Parathyroid adenoma (tissue), 2 donors: Measurements from ENCODE around the gene LCN1.
"Not testable (repeated sequence)": the region's sequence is repeated elsewhere in the genome, so short reads cannot be mapped to it uniquely, and the experiment has no call there.

ENCODE experiments used
- H2AFZ ChIP-seq: fragments of 300-600 bp; sonication (generic); one replicate; pipeline ENCODE4 v1.7.0; 2017; ENCODE audit warnings: antibody characterized with exemption, mild to moderate bottlenecking
- H3K27ac ChIP-seq: fragments of 300-600 bp; sonication (generic); one replicate; pipeline ENCODE4 v1.7.0; 2017
- H3K27me3 ChIP-seq: fragments of 300-600 bp; sonication (generic); one replicate; pipeline ENCODE4 v1.7.0; 2017; ENCODE audit warnings: low read length; ENCODE audit not compliant: control insufficient read depth, insufficient read depth
- H3K36me3 ChIP-seq: fragments of 300-600 bp; sonication (generic); one replicate; pipeline ENCODE4 v1.7.0; 2017; ENCODE audit warnings: low read length; ENCODE audit not compliant: control insufficient read depth, insufficient read depth
- H3K4me1 ChIP-seq: fragments of 300-600 bp; sonication (generic); one replicate; pipeline ENCODE4 v1.7.0; 2017; ENCODE audit warnings: control low read depth
- H3K4me2 ChIP-seq: fragments of 300-600 bp; sonication (generic); one replicate; pipeline ENCODE4 v1.7.0; 2017; ENCODE audit warnings: low read length
- H3K4me3 ChIP-seq: fragments of 300-600 bp; sonication (generic); one replicate; pipeline ENCODE4 v1.7.0; 2017; ENCODE audit warnings: low read depth, low read length
- H3K79me2 ChIP-seq: fragments of 300-600 bp; sonication (generic); one replicate; pipeline ENCODE4 v1.7.0; 2017; ENCODE audit warnings: control low read depth
- H3K9ac ChIP-seq: fragments of 300-600 bp; sonication (generic); one replicate; pipeline ENCODE4 v1.7.0; 2017; ENCODE audit warnings: mild to moderate bottlenecking
- H3K9me3 ChIP-seq: fragments of 300-600 bp; sonication (generic); one replicate; pipeline ENCODE4 v1.7.0; 2017; ENCODE audit warnings: low read length; ENCODE audit not compliant: control insufficient read depth
- CTCF ChIP-seq: fragments of 300-600 bp; sonication (generic); IDR thresholded peaks from one replicate; pipeline ENCODE4 v1.7.0; 2017; ENCODE audit warnings: antibody characterized with exemption, mild to moderate bottlenecking
- donor health status: primary hyperparathyroidism.

LCN1 gene

GRCh38 chr9:135509458-135509857 is 11.8 kb upstream of the LCN1 start:
- no peak for TF ChIP-seq CTCF
- Histone ChIP-seq H2AFZ (no peak overlapping the region), H3K9me3 (no peaks in the 10 kb centered on the region), H3K27me3 (no peaks in the 10 kb centered on the region), H3K79me2 (no peaks in the 10 kb centered on the region), H3K27ac (no peak overlapping the region), H3K4me2 (no peak overlapping the region), H3K4me1 (no peaks in the 10 kb centered on the region), H3K9ac (no peak overlapping the region), H3K4me3 (no peak overlapping the region), H3K36me3 (no peaks in the 10 kb centered on the region)

- Histone ChIP-seq H3K27me3 (no peaks in the 10 kb centered on the region), H3K27ac (no peak overlapping the region), H3K9ac (no peak overlapping the region), H3K9me3 (no peaks in the 10 kb centered on the region), H3K4me1 (no peaks in the 10 kb centered on the region), H3K79me2 (no peaks in the 10 kb centered on the region), H3K4me2 (no peak overlapping the region), H3K4me3 (no peak overlapping the region), H2AFZ (no peak overlapping the region), H3K36me3 (no peaks in the 10 kb centered on the region)
- TF ChIP-seq CTCF: no peak
Observed at GRCh38 chr9:135512241-135512603, 9.0 kb upstream of the LCN1 start.

- H3K4me3 ChIP-seq: no peak overlapping the region
- H2AFZ ChIP-seq: no peak overlapping the region
- H3K79me2 ChIP-seq: no peaks in the 10 kb centered on the region
- no peak overlapping the region for H3K27ac ChIP-seq
- no peaks in the 10 kb centered on the region for H3K27me3 ChIP-seq
- no peak for TF ChIP-seq CTCF
- no peaks in the 10 kb centered on the region for H3K4me1 ChIP-seq
- no peaks in the 10 kb centered on the region for H3K36me3 ChIP-seq
- H3K4me2 ChIP-seq: no peak overlapping the region
- H3K9ac ChIP-seq: no peak overlapping the region
- H3K9me3 ChIP-seq: no peaks in the 10 kb centered on the region
Observed at GRCh38 chr9:135512904-135513303, 8.3 kb upstream of the LCN1 start.

- Histone ChIP-seq H3K9me3 (no peaks in the 10 kb centered on the region), H3K9ac (no peak overlapping the region), H3K27me3 (no peaks in the 10 kb centered on the region), H2AFZ (no peak overlapping the region), H3K27ac (no peak overlapping the region), H3K4me2 (no peak overlapping the region), H3K36me3 (no peaks in the 10 kb centered on the region), H3K4me3 (no peak overlapping the region), H3K79me2 (no peaks in the 10 kb centered on the region), H3K4me1 (no peaks in the 10 kb centered on the region)
- no peak for TF ChIP-seq CTCF
Observed at GRCh38 chr9:135513351-135513846, 7.8 kb upstream of the LCN1 start.

GRCh38 chr9:135513906-135514305 is 7.3 kb upstream of the LCN1 start:
- not testable (repeated sequence) for H3K36me3 ChIP-seq, H3K27ac ChIP-seq, H3K27me3 ChIP-seq, H3K4me3 ChIP-seq, H3K4me2 ChIP-seq, H3K9me3 ChIP-seq, H3K79me2 ChIP-seq, H3K9ac ChIP-seq, H3K4me1 ChIP-seq, H2AFZ ChIP-seq
